WTC11 (cell line): ENCODE measurements around the gene CACNA2D1. TPM values are rescaled to one million over a fixed set of nuclear protein-coding genes. Genes with fewer than 3 reads are reported as not detected.

Experiments used
- ATAC-seq: fragments of 200-7000 bp; cut with Tn5 transposase; 2 replicates; pipeline ENCODE4 v1.10.0; 2021; ENCODE audit warnings: mild to moderate bottlenecking, moderate library complexity
- CTCF ChIA-PET: fragments of 300-600 bp; sonication (Branson Sonifier 250); formaldehyde crosslinking; loops from one replicate; lab custom pipeline; 2021; ENCODE audit warnings: antibody characterized with exemption; lab: Charles Lee
- POLR2A ChIA-PET: fragments of 350-600 bp; sonication (Branson Sonifier 250); formaldehyde crosslinking; loops from one replicate; lab custom pipeline; 2021; ENCODE audit warnings: antibody characterized with exemption; lab: Charles Lee
- DNase-seq: peaks from one replicate; pipeline ENCODE4 v3.0.0; 2021; ENCODE audit warnings: low spot score
- H3K27ac Mint-ChIP-seq: 2 replicates; pipeline ENCODE4 v1.8.0; 2021; ENCODE audit warnings: mixed read lengths
- H3K27me3 Mint-ChIP-seq: 2 replicates; pipeline ENCODE4 v1.8.0; 2021; ENCODE audit warnings: low read depth, mild to moderate bottlenecking, moderate library complexity, mixed read lengths
- H3K36me3 Mint-ChIP-seq: 2 replicates; pipeline ENCODE4 v1.8.0; 2021; ENCODE audit warnings: mixed read lengths
- H3K4me1 Mint-ChIP-seq: 2 replicates; pipeline ENCODE4 v1.8.0; 2022; ENCODE audit warnings: mixed read lengths
- H3K4me3 Mint-ChIP-seq: 2 replicates; pipeline ENCODE4 v1.8.0; 2021; ENCODE audit warnings: mild to moderate bottlenecking, moderate library complexity, mixed read lengths
- H3K9me3 Mint-ChIP-seq: 2 replicates; pipeline ENCODE4 v1.8.0; 2021; ENCODE audit warnings: mixed read lengths
- ATF3 ChIP-seq: sonication (generic); formaldehyde crosslinking; conservative IDR thresholded peaks from 2 replicates; pipeline ENCODE4 v1.8.1; 2022; ENCODE audit warnings: mild to moderate bottlenecking, missing genetic modification reagents
- CBFB ChIP-seq: sonication (generic); formaldehyde crosslinking; IDR thresholded peaks from 2 replicates; pipeline ENCODE4 v1.8.1; 2022; ENCODE audit warnings: mild to moderate bottlenecking, low read depth, missing genetic modification reagents
- CREM ChIP-seq: sonication (generic); formaldehyde crosslinking; IDR thresholded peaks from 2 replicates; pipeline ENCODE4 v1.8.1; 2022; ENCODE audit warnings: mild to moderate bottlenecking, missing genetic modification reagents, moderate library complexity
- CTCF ChIP-seq: fragments of 200-600 bp; IDR thresholded peaks from 2 replicates; pipeline ENCODE4 v1.8.0; 2022; ENCODE audit warnings: antibody characterized with exemption
- E2F4 ChIP-seq: sonication (generic); formaldehyde crosslinking; IDR thresholded peaks from 2 replicates; pipeline ENCODE4 v1.8.1; 2022; ENCODE audit warnings: low read depth, mild to moderate bottlenecking, moderate library complexity, missing genetic modification reagents, borderline replicate concordance
- E2F5 ChIP-seq: sonication (generic); formaldehyde crosslinking; IDR thresholded peaks from 2 replicates; pipeline ENCODE4 v1.8.1; 2022; ENCODE audit warnings: mild to moderate bottlenecking, moderate library complexity, missing genetic modification reagents
- GABPB1 ChIP-seq: sonication (generic); formaldehyde crosslinking; IDR thresholded peaks from 2 replicates; pipeline ENCODE4 v1.8.1; 2023; ENCODE audit warnings: mild to moderate bottlenecking, missing genetic modification reagents
- KAT7 ChIP-seq: sonication (generic); formaldehyde crosslinking; IDR thresholded peaks from 2 replicates; pipeline ENCODE4 v1.8.1; 2023; ENCODE audit warnings: missing genetic modification reagents, mild to moderate bottlenecking, borderline replicate concordance
- OVOL2 ChIP-seq: fragments of 250-450 bp; sonication (Bioruptor Pico); IDR thresholded peaks from 2 replicates; pipeline ENCODE4 v1.9.0; 2021; ENCODE audit warnings: mild to moderate bottlenecking, borderline replicate concordance
- RELA ChIP-seq: sonication (generic); formaldehyde crosslinking; IDR thresholded peaks from 2 replicates; pipeline ENCODE4 v1.8.1; 2022; ENCODE audit warnings: missing genetic modification reagents, mild to moderate bottlenecking, borderline replicate concordance
- SMAD4 ChIP-seq: sonication (generic); formaldehyde crosslinking; IDR thresholded peaks from 2 replicates; pipeline ENCODE4 v1.8.0; 2022; ENCODE audit warnings: mild to moderate bottlenecking, missing genetic modification reagents
- TEAD1 ChIP-seq: sonication (generic); formaldehyde crosslinking; IDR thresholded peaks from 2 replicates; pipeline ENCODE4 v1.8.0; 2022; ENCODE audit warnings: mild to moderate bottlenecking, missing genetic modification reagents
- TP53 ChIP-seq: sonication (generic); formaldehyde crosslinking; IDR thresholded peaks from 2 replicates; pipeline ENCODE4 v1.8.1; 2023; ENCODE audit warnings: mild to moderate bottlenecking, missing genetic modification reagents
- USF2 ChIP-seq: sonication (generic); formaldehyde crosslinking; IDR thresholded peaks from 2 replicates; pipeline ENCODE4 v1.8.1; 2023; ENCODE audit warnings: mild to moderate bottlenecking, missing genetic modification reagents, moderate library complexity
- ZNF138 ChIP-seq: sonication (generic); formaldehyde crosslinking; conservative IDR thresholded peaks from 2 replicates; pipeline ENCODE4 v1.8.1; 2022; ENCODE audit warnings: mild to moderate bottlenecking, moderate library complexity, missing genetic modification reagents
- ZNF219 ChIP-seq: sonication (generic); formaldehyde crosslinking; IDR thresholded peaks from 2 replicates; pipeline ENCODE4 v1.8.0; 2023; ENCODE audit warnings: missing genetic modification reagents, mild to moderate bottlenecking, borderline replicate concordance
- ZNF263 ChIP-seq: sonication (generic); formaldehyde crosslinking; IDR thresholded peaks from 2 replicates; pipeline ENCODE4 v1.8.1; 2022; ENCODE audit warnings: low read depth, mild to moderate bottlenecking, moderate library complexity, missing genetic modification reagents
- ZNF396 ChIP-seq: fragments of 250-450 bp; sonication (Bioruptor Pico); IDR thresholded peaks from 2 replicates; pipeline ENCODE4 v1.8.0; 2021; ENCODE audit warnings: mild to moderate bottlenecking, moderate library complexity, borderline replicate concordance
- total RNA-seq: library from RNA; stranded (reverse); gene quantifications from 3 replicates; pipeline ENCODE4 v1.2.3, GENCODE V29; 2021
- TF ChIP-seq, protein P1 (sequence below): sonication (generic); formaldehyde crosslinking; IDR thresholded peaks from 2 replicates; pipeline ENCODE4 v1.8.0; 2023; ENCODE audit warnings: missing genetic modification reagents
- TF ChIP-seq, protein P2 (sequence below): sonication (generic); formaldehyde crosslinking; IDR thresholded peaks from 2 replicates; pipeline ENCODE4 v1.8.0; 2022; ENCODE audit warnings: mild to moderate bottlenecking, missing genetic modification reagents
- TF ChIP-seq, protein P3 (sequence below): sonication (generic); formaldehyde crosslinking; IDR thresholded peaks from 2 replicates; pipeline ENCODE4 v1.8.0; 2022; ENCODE audit warnings: mild to moderate bottlenecking, missing genetic modification reagents

CACNA2D1 gene
- total RNA-seq, 1 experiment from 2014 or later: 33.3 TPM

GRCh38 chr7:82229164-82229563 lies 214.4 kb downstream of the CACNA2D1 start:
- Mint-ChIP-seq H3K4me1 (peaks cover 16% of the 10 kb centered on the region), H3K27ac (peak overlapping the region; percentile 19; the same call in 1 of the 2 replicates), H3K27me3 (no peaks in the 10 kb centered on the region), H3K4me3 (no peak overlapping the region), H3K9me3 (no peaks in the 10 kb centered on the region), H3K36me3 (no peaks in the 10 kb centered on the region)
- TF ChIP-seq TP53: no peak
- no peak for TF ChIP-seq E2F5
- TF ChIP-seq CTCF: no peak
- DNase-seq (no peak), ATAC-seq (no peak)
- POLR2A ChIA-PET: interaction anchor here (0.6 kb wide), 1 partner anchor 62 kb away, joined by 3 read pairs; no protein-coding TSS in a partner anchor
- CTCF ChIA-PET: no interaction called here

DNA sequence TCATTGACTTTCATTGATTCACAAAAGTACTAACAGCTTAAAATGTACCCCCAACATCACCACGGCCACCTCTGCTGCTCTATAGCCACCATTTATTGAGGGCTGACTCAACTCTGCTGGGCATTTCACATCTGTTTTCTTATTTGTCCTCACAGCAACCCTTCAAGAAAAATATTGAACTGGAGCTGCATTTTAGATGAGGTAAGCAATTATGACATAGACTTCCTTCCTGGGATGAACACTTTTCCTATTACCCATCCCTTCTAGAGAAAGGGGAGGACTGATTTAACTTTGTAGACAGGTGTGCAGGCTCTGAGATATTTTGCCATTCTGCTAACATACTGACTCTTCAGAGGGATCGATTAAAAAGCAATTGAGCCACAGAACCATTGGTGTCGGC lies 217.4 kb downstream of the CACNA2D1 start:
- ATAC-seq (no peak), DNase-seq (no peak)
- H3K36me3 Mint-ChIP-seq: no peaks in the 10 kb centered on the region
- H3K27me3 Mint-ChIP-seq: no peaks in the 10 kb centered on the region
- H3K4me1 Mint-ChIP-seq: peaks cover 12% of the 10 kb centered on the region
- TF ChIP-seq ATF3 (CRISPR knock-in tag): no peak
- TF ChIP-seq CREM: no peak
- TF ChIP-seq OVOL2 (CRISPR knock-in tag): no peak
- no peak for TF ChIP-seq CBFB
- ChIA-PET POLR2A (no interaction called here), CTCF (interaction anchor here (0.8 kb wide), 1 partner anchor 8 kb away, joined by 4 read pairs; no protein-coding TSS in a partner anchor)
- H3K9me3 Mint-ChIP-seq: no peaks in the 10 kb centered on the region
- H3K4me3 Mint-ChIP-seq: no peak overlapping the region
- H3K27ac Mint-ChIP-seq: no peak overlapping the region

DNA sequence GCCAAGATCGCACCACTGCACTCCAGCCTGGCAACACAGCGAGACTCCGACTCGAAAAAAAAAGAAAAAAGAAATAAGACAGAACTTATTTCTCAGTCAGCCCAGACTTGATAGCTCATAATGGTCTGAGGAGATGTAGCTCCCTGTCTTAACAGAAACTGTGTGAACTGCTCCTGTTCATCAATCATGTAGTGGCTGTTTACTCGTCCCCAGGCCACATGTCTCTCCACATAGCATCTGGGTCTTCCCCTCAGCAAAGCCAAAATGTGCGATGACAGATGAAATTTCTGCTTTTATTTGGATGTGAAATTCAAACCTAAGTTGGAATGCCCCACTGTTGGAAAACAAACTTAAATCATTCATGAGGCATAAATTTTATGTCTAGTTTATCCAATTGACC lies 219.0 kb downstream of the CACNA2D1 start:
- no peak for DNase-seq
- Mint-ChIP-seq H3K27ac (no peak overlapping the region), H3K4me1 (peaks cover 5% of the 10 kb centered on the region; the same call in 1 of the 2 replicates), H3K27me3 (no peaks in the 10 kb centered on the region), H3K36me3 (no peaks in the 10 kb centered on the region), H3K9me3 (no peaks in the 10 kb centered on the region), H3K4me3 (no peak overlapping the region)
- no peak for ATAC-seq
- POLR2A ChIA-PET: no interaction called here
- CTCF ChIA-PET: interaction anchor here (1.3 kb wide), 1 partner anchor 10 kb away, joined by 6 read pairs; no protein-coding TSS in a partner anchor
- no peak for TF ChIP-seq USF2 (CRISPR knock-in tag)

GRCh38 chr7:82223580-82223979 lies 220.0 kb downstream of the CACNA2D1 start:
- no peak overlapping the region for H3K4me3 Mint-ChIP-seq
- DNase-seq: no peak
- ChIA-PET POLR2A (no interaction called here), CTCF (interaction anchor here (1.3 kb wide), 1 partner anchor 11 kb away, joined by 6 read pairs; no protein-coding TSS in a partner anchor)
- H3K36me3 Mint-ChIP-seq: no peaks in the 10 kb centered on the region
- peaks cover 2% of the 10 kb centered on the region; the same call in 1 of the 2 replicates for H3K4me1 Mint-ChIP-seq
- H3K9me3 Mint-ChIP-seq: no peaks in the 10 kb centered on the region
- peak overlapping the region; percentile 83 for H3K27ac Mint-ChIP-seq
- no peak; the same call in 1 of the 2 replicates for ATAC-seq
- H3K27me3 Mint-ChIP-seq: no peaks in the 10 kb centered on the region
- TF ChIP-seq RELA (CRISPR knock-in tag): no peak
- TF ChIP-seq TP53: no peak
- TF ChIP-seq GABPB1 (CRISPR knock-in tag): no peak
- no peak for TF ChIP-seq TEAD1 (CRISPR knock-in tag)
- no peak for TF ChIP-seq E2F5
- TF ChIP-seq ZNF219 (CRISPR knock-in tag): no peak
- no peak for TF ChIP-seq KAT7 (CRISPR knock-in tag)
- TF ChIP-seq, protein P1, sequence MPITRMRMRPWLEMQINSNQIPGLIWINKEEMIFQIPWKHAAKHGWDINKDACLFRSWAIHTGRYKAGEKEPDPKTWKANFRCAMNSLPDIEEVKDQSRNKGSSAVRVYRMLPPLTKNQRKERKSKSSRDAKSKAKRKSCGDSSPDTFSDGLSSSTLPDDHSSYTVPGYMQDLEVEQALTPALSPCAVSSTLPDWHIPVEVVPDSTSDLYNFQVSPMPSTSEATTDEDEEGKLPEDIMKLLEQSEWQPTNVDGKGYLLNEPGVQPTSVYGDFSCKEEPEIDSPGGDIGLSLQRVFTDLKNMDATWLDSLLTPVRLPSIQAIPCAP: no peak
- no peak for TF ChIP-seq ZNF396
- TF ChIP-seq ZNF138 (CRISPR knock-in tag): no peak
- TF ChIP-seq, protein P2, sequence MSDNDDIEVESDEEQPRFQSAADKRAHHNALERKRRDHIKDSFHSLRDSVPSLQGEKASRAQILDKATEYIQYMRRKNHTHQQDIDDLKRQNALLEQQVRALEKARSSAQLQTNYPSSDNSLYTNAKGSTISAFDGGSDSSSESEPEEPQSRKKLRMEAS (CRISPR knock-in tag): no peak
- TF ChIP-seq, protein P3, sequence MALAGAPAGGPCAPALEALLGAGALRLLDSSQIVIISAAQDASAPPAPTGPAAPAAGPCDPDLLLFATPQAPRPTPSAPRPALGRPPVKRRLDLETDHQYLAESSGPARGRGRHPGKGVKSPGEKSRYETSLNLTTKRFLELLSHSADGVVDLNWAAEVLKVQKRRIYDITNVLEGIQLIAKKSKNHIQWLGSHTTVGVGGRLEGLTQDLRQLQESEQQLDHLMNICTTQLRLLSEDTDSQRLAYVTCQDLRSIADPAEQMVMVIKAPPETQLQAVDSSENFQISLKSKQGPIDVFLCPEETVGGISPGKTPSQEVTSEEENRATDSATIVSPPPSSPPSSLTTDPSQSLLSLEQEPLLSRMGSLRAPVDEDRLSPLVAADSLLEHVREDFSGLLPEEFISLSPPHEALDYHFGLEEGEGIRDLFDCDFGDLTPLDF (CRISPR knock-in tag): no peak
- no peak for TF ChIP-seq ZNF263 (CRISPR knock-in tag)
- no peak for TF ChIP-seq E2F4 (CRISPR knock-in tag)
- no peak for TF ChIP-seq OVOL2 (CRISPR knock-in tag)
- no peak for TF ChIP-seq SMAD4 (CRISPR knock-in tag)
